Hepatic stellate cell (primary cell): ENCODE data around the gene PTPN21.
A peak's percentile ranks its signal among the peaks of the same experiment; 100 is the strongest.
"Not testable (repeated sequence)": the region's sequence is repeated elsewhere in the genome, so short reads cannot be mapped to it uniquely, and the experiment has no call there.

Experiments
- DNase-seq: peaks from one replicate; pipeline ENCODE4 v3.0.0; 2011; ENCODE audit warnings: low spot score

Gene PTPN21

DNA sequence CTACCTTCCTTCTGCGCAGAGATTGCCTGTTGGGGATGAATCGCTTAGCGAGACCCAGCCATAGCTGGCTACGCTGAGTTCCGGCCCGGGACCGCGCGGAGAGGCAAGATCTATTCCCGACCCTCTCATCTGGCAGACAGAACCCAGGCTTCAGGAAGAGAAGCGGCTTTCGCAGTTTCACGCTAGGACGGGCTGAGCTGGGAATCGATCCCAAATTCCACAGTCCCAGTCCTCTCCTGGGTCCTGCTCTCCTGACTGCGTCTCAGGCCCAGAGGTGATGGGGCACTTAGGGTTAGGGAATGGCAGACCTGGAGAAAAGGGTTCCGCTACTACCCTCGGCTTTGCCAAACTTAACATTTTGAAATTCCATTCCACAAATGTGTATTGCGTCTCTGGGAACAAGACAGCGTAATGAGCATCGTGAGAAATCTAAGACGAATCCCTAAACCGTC, 2.8 kb downstream of the PTPN21 start:
- peak; percentile 25 for DNase-seq

DNA sequence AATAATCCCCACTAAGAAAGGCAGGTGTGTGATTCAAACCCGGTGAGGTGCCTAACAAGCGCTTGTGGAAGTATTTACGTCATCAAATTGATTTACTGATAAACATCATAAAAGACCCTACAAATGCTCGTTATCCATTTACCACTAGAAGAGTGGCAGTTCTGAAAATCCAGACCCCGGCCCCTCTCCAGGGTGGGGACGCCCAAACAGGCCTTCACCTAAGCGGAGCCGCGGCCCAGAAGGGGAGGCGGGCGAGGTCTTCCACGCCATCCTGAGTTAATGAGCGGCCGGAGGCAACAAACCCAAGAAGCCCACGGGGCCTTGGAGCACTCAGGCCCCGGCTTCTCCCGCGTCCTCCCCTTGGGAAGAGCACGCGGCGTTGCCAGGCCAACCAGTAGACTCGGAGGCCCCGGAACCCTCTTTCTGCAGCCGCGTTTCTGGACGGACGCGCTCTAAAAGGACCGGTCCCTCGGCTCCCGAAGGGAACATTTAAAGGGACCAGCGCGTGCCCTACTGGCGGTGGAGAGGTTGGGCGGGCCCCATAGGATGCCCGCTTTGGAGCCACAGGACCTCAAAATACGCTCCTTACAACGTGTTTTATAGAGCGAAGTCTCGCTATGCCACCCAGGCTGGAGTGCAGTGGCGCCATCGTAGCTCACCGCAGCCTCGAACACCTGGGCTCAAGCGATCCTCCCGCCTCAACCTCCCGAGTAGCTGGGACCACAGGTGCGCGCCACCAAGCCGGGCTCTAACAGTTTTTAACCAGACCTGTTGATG, 3.5 kb downstream of the PTPN21 start:
- peak; percentile 80 for DNase-seq

DNA sequence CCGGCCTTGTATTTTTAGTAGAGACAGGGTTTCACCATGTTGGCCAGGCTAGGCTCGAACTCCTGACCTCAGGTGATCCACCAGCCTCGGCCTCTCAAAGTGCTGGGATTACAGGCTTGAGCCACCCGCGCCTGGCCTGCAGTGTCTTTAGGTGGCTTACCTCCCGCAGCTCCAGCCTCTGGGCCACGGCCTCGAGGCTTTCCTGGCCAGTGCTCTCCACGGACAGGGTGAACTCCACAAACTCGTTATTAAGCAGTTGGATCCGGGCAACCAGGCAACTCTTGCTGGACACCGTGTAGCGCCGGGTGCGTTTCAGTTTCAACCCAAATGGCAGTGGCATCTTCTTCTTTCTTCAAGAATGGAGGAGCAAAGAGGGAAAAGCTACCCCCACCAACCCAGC, 4.7 kb downstream of the PTPN21 start:
- no peak for DNase-seq

DNA sequence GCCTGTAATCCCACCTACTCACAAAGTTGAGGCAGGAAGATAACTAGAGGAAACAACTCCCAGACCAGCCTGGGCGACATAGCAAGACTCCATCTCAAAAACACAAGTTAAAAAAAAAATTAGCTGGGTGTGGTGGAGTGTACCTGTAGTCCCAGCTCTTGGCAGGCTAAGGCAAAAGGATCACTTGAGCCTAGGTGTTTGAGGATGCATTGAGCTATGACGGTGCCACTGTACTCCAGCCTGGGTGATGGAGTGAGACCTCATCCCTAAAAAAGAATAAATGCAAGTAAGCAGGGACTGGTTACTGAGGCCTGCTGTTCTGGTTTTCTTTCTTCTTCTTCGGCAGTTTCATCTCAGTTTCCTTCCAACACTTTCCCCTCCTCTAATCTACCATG, 7.4 kb downstream of the PTPN21 start:
- no peak for DNase-seq

DNA sequence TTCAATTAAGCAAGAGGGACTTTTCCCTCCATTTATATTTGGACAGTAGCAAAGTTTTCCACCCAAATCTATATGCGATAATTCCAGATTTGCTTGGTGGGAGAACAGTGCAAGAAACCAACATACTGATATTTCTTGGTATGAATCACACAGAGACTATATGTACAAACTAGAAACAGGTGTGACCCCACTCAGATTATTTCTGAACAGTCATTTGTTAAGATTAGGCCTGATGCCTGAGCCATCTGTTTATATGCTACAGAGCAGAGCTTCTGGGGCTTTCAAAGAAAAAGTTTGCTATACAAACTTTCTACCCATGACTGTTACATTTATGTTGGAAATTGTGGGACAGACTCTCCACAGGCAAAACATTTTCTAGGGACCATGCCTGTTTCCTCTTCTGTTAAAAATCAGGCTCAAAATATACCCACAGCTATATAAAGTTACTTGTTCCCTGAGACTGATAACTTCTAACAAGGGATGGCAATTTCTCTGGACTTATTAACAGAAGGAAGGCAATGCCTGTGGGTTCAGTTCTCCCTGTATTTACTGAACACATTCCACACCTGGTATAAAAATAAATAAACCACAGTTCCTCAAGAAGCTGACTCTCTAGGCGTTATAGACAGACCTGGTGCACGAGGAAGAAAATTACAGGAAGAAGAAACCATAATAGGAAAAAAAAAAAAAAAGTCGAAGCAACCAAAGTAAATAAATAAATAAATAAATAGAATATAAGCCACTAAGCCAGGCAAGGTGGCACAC, 8.0 kb downstream of the PTPN21 start:
- no peak for DNase-seq

DNA sequence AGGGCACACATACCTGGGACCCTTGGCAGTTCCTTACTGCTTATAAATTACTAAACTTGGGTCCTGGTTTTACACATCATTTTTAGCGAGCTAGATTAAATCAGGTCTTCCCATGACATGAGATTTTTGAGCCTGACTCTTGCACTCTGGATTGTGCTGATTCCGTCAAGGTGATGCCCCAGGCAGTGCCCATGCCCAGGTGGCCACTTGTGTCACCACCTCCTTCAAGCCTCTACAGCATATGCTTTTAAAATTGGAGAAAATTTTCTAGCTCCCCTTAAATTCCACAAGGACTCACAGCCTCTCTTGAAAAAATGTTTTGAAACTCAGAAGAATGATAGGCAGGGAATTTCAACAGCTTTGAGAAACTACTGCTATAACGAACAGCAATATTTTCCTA, 9.6 kb downstream of the PTPN21 start:
- no peak for DNase-seq

DNA sequence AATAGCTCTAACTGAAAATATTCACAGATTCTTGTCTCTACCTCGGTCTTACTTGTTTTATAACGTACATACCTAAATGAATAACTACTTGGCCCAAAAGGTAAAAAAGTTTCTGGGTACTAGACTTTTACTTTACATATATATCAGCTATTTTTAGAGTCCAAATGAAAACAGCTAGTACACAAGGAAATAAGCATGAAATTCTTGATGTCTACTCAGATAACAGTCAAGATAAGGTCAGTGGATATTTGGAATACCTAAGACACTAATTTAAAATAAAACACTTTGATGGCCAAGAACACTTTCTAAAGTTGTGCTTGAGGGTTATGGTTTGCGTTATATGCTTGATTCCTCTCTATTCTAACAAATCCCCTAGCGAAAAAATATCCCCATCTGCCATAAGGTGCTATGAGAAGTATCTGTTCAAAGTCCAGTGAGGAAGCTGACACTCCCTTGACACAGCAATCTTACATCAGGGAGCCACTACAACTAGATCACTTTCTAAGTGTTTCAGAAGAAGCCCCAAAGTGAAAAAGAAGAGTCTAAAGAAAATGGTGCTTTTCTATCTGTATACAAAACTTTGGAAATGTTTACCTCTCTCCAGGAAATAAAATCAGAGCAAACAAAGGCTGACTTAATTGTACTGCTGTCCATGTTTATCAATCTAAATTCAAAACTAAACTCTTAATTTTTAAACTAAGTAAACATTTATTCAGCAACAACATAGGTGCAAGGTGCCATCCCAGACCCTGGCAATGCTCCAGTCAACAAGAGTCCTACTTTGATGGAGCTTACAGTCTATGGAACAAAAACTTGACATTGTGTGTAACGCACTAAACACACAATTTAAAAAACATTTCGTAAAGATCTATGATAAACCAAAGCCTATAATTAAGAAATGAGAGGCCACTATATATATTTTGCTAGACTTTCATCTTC, 11.7 kb downstream of the PTPN21 start:
- DNase-seq: no peak

DNA sequence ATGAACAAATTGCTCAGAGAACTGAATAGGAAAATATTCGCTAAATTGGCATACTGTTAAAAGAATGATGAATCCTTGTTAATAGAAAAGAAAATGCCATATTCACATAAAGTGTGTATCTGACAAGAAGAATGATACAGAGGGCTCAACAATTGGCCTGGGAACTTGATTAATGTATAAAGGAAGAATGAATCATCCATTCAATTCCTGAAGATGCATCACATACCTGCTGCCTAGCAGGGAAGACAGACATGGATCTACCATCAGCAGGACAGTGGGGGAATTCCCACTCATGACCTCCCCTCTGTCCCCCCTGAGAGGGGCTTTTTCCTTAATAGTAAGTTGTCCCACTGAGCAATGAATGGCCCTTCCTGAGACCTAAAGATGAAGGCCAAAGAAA, 13.5 kb downstream of the PTPN21 start:
- no peak for DNase-seq

DNA sequence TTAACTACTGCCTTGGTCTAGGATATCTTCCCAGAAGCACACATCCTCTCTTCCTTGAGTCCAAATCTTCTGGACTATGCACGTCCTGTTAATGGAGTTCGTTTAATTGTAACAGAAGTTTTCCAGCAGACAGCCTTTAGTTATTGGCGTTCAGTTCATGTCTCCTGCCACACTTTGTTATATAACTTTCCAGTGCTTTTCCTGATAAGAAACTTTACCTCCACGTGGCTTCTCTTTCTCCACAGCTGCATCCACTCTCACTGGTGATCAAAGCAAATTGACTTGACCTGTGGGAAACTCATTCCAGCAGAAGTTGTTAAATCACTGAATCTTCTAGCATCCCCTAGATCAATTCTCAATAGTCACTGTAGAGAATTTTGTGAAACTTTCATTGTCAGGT, 19.0 kb downstream of the PTPN21 start:
- DNase-seq: no peak

DNA sequence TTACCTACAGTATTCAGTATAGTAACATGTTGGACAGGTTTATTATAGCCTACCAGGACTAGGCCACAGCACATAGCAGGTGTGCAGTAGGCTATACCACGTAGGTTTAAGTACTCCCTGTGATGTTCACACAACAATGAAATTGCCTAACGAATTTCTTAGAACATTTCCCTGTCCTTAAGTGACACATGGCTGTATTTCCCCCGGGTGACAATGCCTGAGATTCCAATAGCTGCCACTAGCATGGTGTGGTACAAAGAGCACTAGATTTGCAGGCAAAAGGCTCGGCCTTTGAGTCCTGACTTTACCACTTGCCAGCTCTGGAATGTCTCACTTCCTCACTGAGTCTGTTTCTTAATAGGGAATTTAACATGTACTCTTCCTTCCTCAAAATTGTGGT, 19.7 kb downstream of the PTPN21 start:
- peak; percentile 15 for DNase-seq

DNA sequence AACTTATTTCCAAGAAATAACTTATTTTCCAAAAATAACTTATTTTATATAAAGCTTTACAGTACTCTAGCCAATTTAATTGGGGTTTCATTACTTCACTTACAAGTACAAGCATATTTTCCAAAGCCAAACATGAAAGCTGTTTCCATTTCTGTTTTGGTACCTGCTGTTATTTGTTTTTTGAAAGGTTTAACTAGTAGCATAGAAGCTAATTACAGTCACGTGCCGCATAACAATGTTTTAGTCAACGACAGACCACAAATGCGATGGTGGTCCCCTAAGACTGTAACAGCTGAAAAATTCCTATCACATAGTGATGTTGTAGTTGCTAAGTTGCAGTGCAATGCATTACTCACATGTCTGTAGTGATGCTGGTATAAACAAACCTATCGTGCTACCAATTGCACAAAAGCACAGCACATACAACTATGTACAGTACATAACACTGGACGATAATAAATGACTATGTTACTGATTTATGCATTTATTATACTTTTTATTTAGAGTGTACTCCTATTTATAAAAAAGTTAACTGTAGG, 21.7 kb downstream of the PTPN21 start:
- DNase-seq: no peak

DNA sequence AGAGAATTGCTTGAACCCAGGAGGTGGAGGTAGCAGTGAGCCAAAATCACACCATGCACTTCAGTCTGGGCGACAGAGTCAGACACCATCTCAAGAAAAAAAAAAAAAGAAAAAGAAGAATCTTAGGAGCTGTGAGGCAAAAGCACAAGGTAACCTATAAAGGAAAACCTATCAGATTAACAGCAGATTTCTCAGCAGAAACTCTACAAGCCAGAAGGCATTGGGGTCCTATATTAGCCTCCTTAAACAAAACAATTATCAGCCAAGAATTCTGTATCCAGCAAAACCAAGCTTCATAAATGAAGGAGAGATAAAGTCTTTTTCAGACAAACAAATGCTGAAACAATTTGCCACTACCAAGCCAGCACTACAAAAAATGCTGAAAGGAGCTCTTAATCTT, 24.9 kb downstream of the PTPN21 start:
- DNase-seq: not testable (repeated sequence)

DNA sequence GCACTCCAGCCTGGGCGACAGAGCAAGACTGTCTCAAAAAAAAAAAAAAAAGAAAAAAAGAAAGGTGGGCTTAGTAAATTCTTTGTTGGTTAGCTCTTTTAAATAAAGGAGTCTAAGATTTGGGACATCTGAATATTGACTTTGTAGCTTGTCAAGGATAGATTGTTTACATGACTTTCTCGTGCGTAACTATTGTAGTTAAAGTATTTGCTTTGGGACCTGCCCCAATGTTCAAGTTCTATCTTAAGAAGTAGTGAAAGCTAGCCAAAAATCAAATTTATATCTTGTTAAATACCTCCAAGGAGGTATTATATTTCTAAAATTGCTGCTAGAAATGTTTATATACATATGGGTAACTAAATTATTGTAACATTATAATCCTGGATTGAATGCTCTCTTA, 32.4 kb downstream of the PTPN21 start:
- no peak for DNase-seq

DNA sequence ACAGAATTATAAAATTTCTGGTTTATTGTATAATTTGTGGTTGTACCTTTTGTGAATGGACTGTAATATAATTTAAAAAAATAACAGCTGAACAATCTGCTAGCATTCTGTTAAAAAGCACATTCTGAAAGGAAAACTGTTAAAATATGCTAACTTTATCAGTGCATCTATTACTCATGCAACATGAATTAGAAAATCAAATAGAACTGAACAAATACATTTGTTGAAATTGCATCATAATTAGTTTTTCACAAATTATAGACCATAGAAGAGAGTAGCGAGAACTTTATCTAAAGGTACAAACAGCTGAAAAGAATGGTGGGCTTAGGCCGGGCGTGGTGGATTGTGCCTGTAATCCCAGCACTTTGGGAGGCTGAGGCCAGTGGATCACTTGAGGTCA, 33.0 kb downstream of the PTPN21 start:
- peak; percentile 4 for DNase-seq

DNA sequence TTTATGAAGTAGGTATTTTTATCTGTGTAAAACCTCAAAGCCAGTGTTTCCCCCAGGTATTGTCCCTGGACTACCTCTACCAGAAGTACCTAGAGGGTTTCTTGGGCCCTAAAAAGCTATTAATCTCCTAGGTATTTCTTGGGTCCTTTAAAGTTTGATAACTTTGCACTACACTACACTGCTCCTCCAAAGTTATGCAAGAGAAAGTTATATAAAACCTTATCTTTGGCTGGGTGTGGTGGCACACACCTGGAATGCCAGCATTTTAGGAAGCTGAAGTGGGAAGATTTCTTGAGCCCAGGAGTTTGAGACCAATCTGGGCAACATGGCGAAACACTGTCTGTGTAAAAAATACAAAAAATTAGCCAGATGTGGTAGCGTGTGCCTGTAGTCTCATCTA, 34.9 kb downstream of the PTPN21 start:
- no peak for DNase-seq

DNA sequence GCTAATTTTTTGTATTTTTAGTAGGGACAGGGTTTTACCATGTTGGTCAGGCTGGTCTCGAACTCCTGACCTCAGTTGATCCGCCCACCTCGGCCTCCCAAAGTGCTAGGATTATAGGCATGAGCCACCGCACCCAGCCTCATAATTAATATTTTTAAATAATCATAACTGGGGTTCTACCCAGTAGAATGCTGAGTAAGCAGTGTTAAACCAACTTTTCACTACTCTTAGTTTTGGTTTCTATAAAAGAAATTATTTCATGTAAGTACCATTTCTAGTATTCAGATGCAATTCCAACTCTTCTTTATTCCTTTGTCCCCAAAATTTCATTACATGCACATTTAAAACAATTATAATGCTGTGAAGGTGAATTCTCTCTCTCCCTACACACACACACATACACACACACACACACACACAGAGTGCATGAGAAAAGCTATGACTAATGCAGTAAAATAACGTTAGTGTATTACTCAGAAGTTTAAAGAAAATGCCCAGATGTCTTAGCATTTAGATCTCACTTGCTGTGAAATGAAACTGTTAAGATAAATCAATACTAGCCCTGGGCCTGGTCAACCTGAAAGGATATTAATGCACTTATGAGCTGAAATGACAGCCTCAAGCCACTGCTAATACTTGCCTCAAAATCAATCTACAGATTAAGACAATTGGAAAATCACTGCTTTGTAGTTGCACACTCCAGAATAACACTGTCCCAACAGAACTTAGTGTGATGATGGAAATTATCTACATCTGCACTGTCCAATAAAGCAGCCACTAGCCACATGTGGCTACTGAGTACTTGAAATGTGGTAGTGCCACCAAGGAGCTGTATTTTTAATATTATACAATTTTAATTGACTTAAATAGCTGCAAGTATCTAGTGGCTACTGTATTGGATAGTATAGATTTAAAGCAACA, 36.0 kb downstream of the PTPN21 start:
- peak; percentile 6 for DNase-seq

DNA sequence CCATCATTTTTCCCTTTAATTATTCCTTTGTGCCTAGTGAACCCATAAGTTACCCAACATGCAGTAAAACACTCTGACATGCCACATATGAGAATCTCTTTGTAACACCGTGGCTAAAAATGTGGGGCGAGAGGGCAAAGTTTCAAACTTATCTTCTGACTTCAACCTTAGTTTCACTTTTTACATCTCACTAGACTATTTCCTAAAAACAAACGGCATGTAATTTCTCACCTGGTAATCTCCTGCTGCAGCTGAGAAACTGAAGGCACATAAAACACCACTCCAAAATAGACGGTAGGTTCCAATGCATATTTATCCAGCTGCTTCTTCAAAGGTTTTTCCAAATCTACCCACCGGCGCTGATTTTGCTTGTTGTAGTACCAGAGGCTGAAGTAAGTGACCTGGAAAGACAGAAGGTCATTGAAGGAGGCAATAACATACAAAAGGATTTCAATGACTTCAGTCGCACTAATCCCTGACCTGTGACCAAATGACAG, 37.9 kb downstream of the PTPN21 start:
- no peak for DNase-seq

DNA sequence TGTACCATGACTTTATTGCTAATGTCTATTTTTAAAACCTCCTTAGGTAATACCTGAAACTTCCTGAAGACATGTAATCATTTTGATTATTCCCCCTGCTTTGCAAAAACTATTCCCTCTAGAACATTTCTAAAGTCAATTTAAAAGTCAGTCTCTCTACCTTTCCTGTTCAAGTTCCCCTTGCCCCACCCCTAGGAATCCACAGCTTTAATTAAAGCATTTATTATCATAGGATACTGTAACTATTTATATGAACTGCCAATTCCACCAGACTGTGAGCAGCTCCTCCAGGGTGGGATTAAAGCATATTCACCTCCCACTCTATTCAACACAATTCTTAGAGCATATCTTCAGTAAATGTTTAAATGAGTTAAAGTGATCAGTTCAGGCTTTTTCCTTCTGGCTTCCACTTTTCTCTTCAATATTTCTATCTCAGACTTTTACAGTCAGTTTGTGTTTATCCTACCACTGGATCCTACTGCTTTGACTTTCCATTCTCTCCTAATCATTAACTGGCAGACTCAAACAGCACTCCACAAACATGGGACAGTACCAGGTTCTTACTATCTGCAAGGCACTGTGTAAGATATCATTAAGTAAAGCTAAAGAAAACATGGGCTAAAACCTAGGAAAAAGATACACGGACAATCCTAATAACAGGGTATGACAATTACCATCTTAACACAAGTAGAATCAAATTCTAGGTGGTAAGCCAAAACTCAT, 39.1 kb downstream of the PTPN21 start:
- no peak for DNase-seq

DNA sequence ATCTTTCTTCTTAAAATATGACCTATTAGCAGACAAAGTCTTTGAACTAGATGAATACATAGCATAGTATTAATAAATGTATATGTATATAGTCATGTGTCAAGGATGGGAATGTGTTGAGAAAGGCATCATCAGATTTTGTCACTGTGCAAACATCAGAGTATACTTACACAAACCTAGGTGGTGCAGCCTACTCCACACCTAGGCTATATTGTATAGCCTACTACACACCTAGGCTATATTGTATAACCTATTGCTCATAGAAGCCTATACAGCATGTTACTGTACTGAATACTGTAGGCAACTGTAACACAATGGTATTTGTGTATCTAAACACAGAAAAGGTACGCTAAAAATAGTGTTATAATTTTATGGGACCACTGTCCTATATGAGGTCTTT, 47.6 kb downstream of the PTPN21 start:
- no peak for DNase-seq

DNA sequence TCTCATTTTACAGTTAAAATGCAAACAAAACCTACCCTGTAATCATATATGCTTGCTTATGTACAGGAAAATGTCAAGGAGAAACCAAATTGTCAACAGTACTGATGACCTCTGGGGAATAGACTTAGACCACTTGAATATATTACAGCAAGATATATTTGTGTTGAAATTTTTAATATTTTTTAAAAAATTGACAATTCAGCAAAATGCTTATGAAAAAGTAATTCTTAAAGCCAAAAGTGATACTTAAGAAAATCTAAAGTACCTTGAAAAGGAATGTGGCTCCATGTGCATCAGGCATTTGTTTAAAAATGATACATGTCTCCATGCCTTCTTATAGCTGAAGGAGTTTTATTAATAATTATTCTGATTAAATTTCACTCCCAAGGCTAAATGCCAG, 49.2 kb downstream of the PTPN21 start:
- DNase-seq: no peak
